ENCODE data around the gene ASTN2. TPM values are rescaled to one million over a fixed set of nuclear protein-coding genes. Genes with fewer than 3 reads are reported as not detected.
A peak's percentile ranks its signal among the peaks of the same experiment; 100 is the strongest.

The ASTN2 gene
- total RNA-seq, 1 donor from 2014 or later: 42.2 TPM

GRCh38 chr9:117415358-117415914, 579 bp upstream of the ASTN2 start:
- no peak for DNase-seq (ENCODE audit: low read depth)

DNA sequence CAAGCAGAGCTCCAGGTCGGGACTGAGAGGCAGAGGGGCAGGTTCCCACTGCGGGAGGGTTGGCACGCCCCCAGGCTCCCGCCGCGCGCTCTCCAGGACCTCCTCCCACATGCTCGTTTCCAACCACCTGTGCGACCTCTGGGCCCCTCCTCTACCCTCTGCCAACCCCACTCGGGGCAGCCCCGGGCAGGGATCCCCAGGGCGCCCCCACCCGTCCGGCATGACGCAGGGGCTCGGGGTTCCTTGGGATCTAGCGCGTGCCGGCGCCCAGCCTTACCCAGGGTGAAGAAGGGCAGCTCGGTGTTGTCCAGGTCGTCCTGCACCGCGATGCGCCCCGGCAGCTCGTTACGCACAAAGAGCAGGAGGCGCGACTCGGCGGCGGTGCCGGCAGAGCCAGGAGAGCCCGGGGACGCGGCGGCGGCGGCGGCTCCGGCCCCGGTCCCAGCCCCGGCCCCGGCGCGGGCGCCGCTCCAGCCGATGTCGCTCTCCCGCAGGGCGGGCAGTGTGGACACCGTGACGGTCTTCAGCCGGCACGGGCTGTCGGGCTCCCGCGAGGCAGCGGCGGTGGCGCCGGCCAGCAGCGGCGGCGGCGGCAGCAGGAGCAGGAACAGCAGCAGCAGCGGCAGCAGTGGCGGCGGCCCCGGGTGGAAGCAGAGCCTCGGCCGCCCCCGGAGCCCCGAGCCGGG, 494 bp downstream of the ASTN2 start:
- no peak for DNase-seq (ENCODE audit: low read depth)

DNA sequence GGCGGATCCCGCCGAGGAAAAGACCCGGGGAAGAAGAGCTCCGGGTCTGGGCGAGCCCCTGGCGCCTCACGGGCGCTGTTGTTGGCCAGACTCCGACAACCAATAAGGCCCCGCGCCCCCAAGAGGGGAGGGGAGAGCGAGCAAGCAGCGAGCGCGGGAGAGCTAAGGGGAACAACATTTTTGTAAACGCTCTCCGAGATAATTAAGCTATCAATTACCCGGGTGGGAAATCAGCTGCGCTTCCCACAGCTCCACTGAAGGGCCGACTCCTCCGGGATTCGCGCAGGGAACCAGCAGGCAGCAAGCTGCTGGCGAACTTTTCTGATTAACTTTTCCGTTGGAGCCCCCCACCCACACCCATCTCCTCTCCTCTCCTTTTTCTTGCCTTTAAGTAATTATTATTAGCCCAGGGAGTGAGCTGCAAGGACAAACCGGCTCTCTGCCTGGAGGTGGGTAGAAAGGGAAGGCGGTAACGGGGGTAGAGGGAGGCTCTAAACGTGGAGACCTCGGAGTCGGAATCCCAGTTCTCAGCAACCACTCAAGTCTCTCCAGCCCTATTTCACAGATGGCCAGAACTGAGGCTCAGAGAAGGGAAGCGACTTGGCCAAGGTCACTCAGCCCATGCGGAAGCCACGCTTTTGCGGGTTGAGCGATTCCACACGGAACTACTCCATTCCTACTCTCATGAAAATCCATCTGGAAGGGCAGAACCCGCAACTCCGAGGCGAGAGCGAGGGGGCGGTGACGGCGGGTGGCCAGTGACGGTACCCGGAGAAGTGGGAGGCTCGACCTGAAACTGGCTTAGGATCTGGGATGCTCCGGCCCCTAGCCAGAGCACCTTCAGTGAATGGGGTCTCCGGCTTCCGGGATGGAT, 1.3 kb downstream of the ASTN2 start:
- no peak for DNase-seq (ENCODE audit: low read depth)

GRCh38 chr9:117412841-117413240, 2.0 kb downstream of the ASTN2 start:
- DNase-seq (ENCODE audit: low read depth): no peak

DNA sequence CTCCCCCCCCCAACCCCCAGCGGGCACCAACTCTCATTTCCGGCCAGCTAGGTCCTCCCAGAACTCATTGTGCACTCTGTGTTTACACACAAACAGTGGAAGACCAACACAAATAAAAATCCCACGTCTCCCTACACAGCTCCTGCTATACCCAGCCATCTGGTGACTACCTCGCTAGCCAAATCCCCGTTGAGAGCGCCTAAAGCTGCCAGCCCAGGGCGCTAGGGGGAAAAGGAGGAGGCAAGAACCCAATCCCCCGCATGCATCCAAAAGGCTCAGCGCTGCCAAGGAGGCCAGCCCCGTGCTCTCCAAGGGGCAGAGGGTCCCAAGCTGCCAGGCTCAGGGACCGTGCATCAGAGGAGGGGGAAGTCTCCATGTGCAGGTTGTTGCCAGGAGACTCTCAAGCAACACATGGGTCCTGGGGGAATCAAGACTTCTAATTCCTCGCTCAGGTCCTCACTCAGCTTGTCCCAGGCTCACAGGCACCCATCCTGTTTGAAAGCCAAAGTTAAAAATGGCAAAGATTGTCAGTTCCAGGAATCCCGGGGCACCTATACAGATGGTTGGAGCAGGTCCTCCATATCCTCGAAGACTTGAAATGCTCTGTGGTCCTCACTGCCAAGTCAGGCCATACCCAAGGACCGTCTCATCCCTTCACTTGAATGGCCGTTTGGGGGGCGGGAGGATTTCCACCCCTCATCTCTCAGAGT, 2.7 kb downstream of the ASTN2 start:
- DNase-seq (ENCODE audit: low read depth): no peak

- peak; percentile 16 for DNase-seq (ENCODE audit: low read depth)
Measured at GRCh38 chr9:117411547-117411946, 3.3 kb downstream of the ASTN2 start.

GRCh38 chr9:117409321-117409720, 5.5 kb downstream of the ASTN2 start:
- peak; percentile 14 for DNase-seq (ENCODE audit: low read depth)

DNA sequence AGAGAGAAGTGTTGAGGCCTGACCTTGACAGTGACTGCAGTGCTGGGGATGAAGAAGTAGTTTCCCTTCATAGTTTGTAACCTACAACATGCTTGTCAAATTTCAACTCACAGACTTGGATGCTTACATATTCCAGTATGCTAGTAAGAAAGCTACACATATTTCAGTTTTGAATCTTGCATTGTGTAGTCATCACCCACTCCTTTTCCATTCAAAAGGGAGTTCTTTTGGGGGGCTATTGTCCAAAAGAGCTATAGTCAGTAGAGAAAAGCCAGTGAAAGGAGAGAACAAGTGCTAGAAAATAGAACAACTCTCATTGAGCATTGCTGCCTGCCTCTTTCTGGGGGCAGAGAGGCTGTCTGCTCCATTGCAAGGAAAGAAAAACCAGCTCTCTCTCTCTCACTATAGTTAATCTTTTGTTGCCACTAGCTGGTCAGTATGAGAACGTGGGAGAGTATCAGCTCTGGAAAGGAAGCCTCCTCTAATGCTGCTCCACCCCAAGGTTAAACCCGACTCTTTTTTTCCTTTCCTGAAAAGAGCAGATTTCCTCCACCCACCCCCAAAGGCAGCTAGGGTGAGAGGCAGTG, 7.3 kb downstream of the ASTN2 start:
- DNase-seq (ENCODE audit: low read depth): no peak

DNA sequence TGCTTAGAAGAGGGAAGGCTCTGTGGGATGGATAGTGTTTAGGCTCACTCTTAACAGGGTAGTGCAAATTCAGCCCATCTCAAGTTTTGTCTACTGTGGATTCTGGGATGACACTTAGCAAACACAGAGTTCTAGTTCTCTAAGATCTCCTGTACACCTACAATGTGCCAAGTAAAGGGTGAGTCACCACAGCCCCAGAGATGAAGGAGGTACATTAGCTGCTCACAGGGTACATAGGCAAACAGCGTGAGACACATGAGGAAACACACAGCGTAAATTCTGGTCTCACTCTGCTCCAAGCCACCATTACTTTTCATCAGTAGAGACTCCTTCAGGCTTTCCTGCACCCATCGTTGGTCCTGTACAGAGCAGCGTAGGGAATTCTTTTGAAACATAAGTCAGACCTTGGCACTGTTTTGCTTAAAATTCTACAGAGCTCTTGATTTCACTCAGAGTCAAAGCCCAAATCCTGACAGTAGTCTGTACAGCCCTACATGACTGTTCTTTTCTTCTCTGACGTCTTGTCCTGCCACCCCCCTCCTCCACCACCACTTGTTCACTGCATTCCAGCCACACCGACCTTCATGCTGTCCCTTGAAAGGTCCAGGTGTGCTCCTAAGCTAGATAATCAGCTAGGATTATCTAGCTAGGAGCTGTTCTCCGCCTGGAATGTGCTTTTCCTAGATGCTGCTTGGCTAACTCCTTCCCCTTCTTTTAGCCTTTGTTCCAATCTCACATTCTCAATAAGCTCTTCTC, 8.7 kb downstream of the ASTN2 start:
- no peak for DNase-seq (ENCODE audit: low read depth)

- DNase-seq (ENCODE audit: low read depth): no peak
Measured at GRCh38 chr9:117403848-117404247, 11.0 kb downstream of the ASTN2 start.

GRCh38 chr9:117403403-117403811, 11.4 kb downstream of the ASTN2 start:
- DNase-seq (ENCODE audit: low read depth): no peak

DNA sequence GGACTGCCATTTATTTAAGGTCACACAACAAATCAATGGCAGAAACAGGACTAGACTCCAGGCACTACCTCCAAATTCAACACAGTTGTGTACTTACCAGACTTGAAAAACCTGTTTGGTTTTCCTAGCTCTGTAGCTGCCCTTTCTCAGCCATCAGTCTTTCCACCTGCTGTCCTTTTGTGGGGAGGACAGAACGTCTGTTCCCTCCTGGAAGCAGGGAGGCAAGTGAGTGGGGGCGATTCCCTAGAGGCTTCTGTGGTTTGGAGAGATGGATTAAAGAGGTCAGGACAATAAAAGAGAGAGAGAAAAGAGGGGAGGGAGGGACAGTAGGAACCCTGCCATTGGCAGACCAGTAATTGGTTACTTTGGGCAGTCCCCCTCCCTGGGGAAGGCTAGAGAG, 14.7 kb downstream of the ASTN2 start:
- no peak for DNase-seq (ENCODE audit: low read depth)

- DNase-seq (ENCODE audit: low read depth): no peak
Measured at GRCh38 chr9:117395151-117395650, 19.7 kb downstream of the ASTN2 start.

DNA sequence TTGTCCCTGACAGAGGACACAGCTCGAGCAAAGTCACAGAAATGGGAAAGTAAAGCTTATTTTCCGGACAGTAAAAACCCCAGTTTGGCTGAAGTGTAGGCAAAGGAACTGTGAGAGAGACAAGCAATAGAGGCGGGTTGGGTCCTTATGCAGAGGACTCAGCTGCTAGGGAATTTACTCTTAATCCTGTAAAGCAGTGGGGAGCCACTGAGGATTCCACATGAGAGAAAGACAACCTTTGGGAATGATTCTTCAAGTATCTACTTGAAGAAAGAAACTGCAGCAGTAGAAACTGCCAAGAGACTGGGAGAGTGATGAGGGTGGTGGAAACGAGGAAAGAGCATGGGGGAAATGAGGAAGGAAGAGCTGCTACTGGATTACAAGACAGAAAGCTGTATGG, 20.2 kb downstream of the ASTN2 start:
- DNase-seq (ENCODE audit: low read depth): no peak

DNA sequence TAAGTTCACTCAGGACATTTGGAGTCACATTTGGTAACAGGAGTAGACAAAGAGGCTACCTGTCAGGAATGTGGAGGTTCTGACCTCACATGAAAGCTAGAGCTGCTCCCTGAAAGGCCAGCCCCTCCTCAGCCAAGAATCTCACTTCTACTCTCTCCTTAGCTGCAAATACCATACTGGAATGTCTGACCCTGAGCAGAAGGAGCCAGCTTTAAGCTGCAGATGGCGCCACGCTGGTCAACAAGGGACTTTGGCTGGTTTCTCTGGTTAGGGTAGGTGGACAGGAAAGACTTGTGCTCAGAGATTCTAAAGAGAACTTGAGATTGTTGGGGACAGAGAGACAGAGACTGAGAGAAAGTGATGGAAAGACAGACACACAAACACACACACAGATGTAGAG, 21.9 kb downstream of the ASTN2 start:
- DNase-seq (ENCODE audit: low read depth): no peak

GRCh38 chr9:117387422-117387821, 27.4 kb downstream of the ASTN2 start:
- DNase-seq (ENCODE audit: low read depth): no peak

GRCh38 chr9:117379341-117379740, 35.5 kb downstream of the ASTN2 start:
- no peak for DNase-seq (ENCODE audit: low read depth)

DNA sequence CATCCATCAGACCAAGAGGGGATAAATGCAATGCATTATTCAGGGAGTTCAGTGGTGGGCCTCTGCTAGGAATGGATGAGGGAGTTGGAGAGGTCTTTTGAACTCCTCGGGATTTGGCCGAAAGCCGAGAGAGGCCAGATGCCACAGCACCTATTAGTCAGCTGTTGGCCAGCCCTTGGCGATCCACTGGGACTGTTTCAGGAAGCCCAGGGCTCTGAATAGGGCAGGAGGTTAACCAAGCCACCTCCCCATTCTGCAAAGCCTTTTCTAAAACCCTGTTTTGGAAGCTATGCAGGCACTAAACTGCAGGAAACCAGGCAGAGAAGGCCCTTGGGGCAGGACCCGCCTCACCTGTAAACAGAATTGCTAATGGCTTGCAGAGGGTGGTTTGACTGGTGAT, 37.8 kb downstream of the ASTN2 start:
- peak; percentile 5 for DNase-seq (ENCODE audit: low read depth)

- no peak for DNase-seq (ENCODE audit: low read depth)
Measured at GRCh38 chr9:117375956-117376355, 38.9 kb downstream of the ASTN2 start.

- no peak for DNase-seq (ENCODE audit: low read depth)
Measured at GRCh38 chr9:117374076-117374725, 40.7 kb downstream of the ASTN2 start.

Data from renal cortical epithelial cell (primary cell).